GM18502 (cell line): Measurements from ENCODE around the gene MYO7A.

Experiments
- ATAC-seq: cut with Tn5 transposase; IDR thresholded peaks from one replicate; pipeline ENCODE4 v1.9.1; 2021; ENCODE audit warnings: mild to moderate bottlenecking; ENCODE audit not compliant: unreplicated experiment, poor library complexity

Gene MYO7A

GRCh38 chr11:77252555-77253270 lies 124.7 kb downstream of the MYO7A start:
- ATAC-seq, result no peak

- no peak for ATAC-seq
Measured at GRCh38 chr11:77253690-77254089, 125.6 kb downstream of the MYO7A start.

GRCh38 chr11:77259641-77260040 lies 131.6 kb downstream of the MYO7A start:
- no peak for ATAC-seq

GRCh38 chr11:77262803-77263202 lies 134.8 kb downstream of the MYO7A start:
- ATAC-seq, result no peak
